ENCODE data around the gene CACNG7.

GRCh38 chr19:53883741-53884140, 25.3 kb upstream of the CACNG7 start:
- TF ChIP-seq ZNF274 (IDR thresholded peaks at IDR 0.05; ENCODE audit: low read depth, low read length): no peak
- TF ChIP-seq YY1 (IDR thresholded peaks at IDR 0.05; ENCODE audit: insufficient read depth, insufficient read length): no peak

Data from NT2/D1 (cell line).